Vagina (tissue), 2 donors: Measurements from ENCODE around the gene DPP10. TPM values are rescaled to one million over a fixed set of nuclear protein-coding genes. Genes with fewer than 3 reads are reported as not detected.

Source experiments
- DNase-seq, 2 donors: peaks; one replicate each; pipeline ENCODE4 v3.0.0-alpha.2; 2017; ENCODE audit errors: extremely low spot score in 2 of 2
- H3K27ac ChIP-seq: fragments of 200-600 bp; sonication (generic); one replicate; pipeline ENCODE4 v1.5.1; 2019
- H3K27me3 ChIP-seq: fragments of 200-600 bp; sonication (generic); one replicate; pipeline ENCODE4 v1.5.1; 2019
- H3K36me3 ChIP-seq, 2 donors: fragments of 200-600 bp; sonication (generic); one replicate each; pipeline ENCODE4 v1.5.1; 2017 to 2019
- H3K4me1 ChIP-seq: fragments of 200-600 bp; sonication (generic); one replicate; pipeline ENCODE4 v1.5.1; 2019
- H3K4me3 ChIP-seq, 2 donors: fragments of 200-600 bp; sonication (generic); 1 replicate in 1 of 2; 2 replicates in 1 of 2; pipeline ENCODE4 v1.5.1; 2016 to 2019
- H3K9me3 ChIP-seq: fragments of 200-600 bp; sonication (generic); one replicate; pipeline ENCODE4 v1.5.1; 2019
- POLR2A ChIP-seq, 2 donors: fragments of 450-650 bp; IDR thresholded peaks; one replicate each; pipeline ENCODE4 v1.6.1; 2017; ENCODE audit warnings: antibody characterized with exemption in 2 of 2, mild to moderate bottlenecking in 2 of 2, moderate library complexity in 2 of 2
- POLR2AphosphoS5 ChIP-seq, 2 donors: sonication (generic); formaldehyde crosslinking; IDR thresholded peaks; one replicate each; pipeline ENCODE4 v1.9.0; 2017; ENCODE audit warnings: antibody characterized with exemption in 2 of 2, mild to moderate bottlenecking in 2 of 2, low read depth in 1 of 2; ENCODE audit not compliant: insufficient read depth in 1 of 2
- intact Hi-C: fragments of 100-400 bp; cut with DNase I; formaldehyde crosslinking; loops from one replicate; pipeline ENCODE4 v1.15.1; 2023
- total RNA-seq: library from RNA; depleted of rRNA; stranded (reverse); fragments of >200 nt; gene quantifications from one replicate; pipeline ENCODE4 v1.2.3, GENCODE V29; 2016
- TF ChIP-seq, protein P1 (sequence below), 3 experiments: fragments of 450-650 bp in 2 of 3; fragments of 200-600 bp in 1 of 3; sonication (generic) in 1 of 3; IDR thresholded peaks; one replicate each; pipeline ENCODE4 v1.5.1; 2017 to 2019; ENCODE audit warnings: antibody characterized with exemption in 3 of 3, mild to moderate bottlenecking in 2 of 3, moderate library complexity in 2 of 3

Gene DPP10
- total RNA-seq, 1 donor from 2014 or later, result not detected

DNA sequence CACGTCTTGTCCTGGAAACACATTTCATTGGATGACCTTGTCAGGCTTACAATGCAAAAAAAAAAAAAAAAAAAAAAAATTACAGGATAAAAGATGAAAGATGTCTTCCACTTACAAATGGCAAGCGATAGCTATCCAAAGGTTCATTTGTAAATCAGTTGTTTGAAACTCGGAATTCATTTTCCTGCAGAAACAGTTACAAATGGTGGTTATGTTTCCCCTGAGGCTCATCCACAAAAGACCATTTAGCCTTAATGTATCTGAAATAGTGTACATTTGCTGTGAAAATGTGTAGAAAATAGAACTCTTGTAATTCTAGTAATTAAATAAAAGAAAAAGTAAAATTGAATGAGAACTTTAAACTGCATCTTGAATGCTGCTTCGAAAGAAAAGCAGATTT lies 25.9 kb downstream of the DPP10 start:
- no peak for DNase-seq
- TF ChIP-seq POLR2AphosphoS5 (IDR thresholded peaks at IDR 0.05; ENCODE audit: insufficient read depth in 1 of 2, low read depth in 1 of 2) (no peak), POLR2A (IDR thresholded peaks at IDR 0.05) (no peak)
- TF ChIP-seq, protein P1, sequence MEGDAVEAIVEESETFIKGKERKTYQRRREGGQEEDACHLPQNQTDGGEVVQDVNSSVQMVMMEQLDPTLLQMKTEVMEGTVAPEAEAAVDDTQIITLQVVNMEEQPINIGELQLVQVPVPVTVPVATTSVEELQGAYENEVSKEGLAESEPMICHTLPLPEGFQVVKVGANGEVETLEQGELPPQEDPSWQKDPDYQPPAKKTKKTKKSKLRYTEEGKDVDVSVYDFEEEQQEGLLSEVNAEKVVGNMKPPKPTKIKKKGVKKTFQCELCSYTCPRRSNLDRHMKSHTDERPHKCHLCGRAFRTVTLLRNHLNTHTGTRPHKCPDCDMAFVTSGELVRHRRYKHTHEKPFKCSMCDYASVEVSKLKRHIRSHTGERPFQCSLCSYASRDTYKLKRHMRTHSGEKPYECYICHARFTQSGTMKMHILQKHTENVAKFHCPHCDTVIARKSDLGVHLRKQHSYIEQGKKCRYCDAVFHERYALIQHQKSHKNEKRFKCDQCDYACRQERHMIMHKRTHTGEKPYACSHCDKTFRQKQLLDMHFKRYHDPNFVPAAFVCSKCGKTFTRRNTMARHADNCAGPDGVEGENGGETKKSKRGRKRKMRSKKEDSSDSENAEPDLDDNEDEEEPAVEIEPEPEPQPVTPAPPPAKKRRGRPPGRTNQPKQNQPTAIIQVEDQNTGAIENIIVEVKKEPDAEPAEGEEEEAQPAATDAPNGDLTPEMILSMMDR (IDR thresholded peaks at IDR 0.05), result no peak
- Histone ChIP-seq H3K4me3 (no peak overlapping the region), H3K36me3 (no peaks in the 10 kb centered on the region), H3K27ac (no peak overlapping the region), H3K4me1 (no peaks in the 10 kb centered on the region), H3K9me3 (no peaks in the 10 kb centered on the region), H3K27me3 (no peaks in the 10 kb centered on the region)
- intact Hi-C loops, result no loop called here

DNA sequence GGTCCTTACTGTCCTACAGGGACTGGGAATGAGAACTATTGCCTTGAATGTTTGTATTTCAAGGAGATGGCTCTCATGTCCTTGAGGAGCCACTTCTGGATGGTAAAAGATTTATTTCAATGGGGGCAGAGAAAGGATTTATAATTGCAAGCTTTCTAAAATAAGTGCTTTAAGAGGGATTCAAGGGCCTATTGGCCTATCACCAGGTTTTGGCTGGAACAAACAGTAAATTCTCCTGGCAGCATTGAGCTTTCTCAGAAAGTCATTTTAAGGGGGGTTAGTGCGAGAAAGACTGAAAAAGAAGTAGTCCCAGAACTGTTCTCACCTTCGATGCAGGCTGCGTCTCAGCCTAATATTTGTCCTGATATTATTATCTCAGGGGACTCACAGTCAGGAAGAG lies 29.8 kb downstream of the DPP10 start:
- H3K27ac ChIP-seq, result no peak overlapping the region
- no peaks in the 10 kb centered on the region for H3K9me3 ChIP-seq
- H3K4me1 ChIP-seq, result no peaks in the 10 kb centered on the region
- no peak overlapping the region for H3K4me3 ChIP-seq
- intact Hi-C loops, result no loop called here
- TF ChIP-seq POLR2A (IDR thresholded peaks at IDR 0.05) (no peak), POLR2AphosphoS5 (IDR thresholded peaks at IDR 0.05; ENCODE audit: insufficient read depth in 1 of 2, low read depth in 1 of 2) (no peak)
- TF ChIP-seq, protein P1 (IDR thresholded peaks at IDR 0.05), result no peak
- H3K27me3 ChIP-seq, result no peaks in the 10 kb centered on the region
- DNase-seq, result no peak
- no peaks in the 10 kb centered on the region for H3K36me3 ChIP-seq

DNA sequence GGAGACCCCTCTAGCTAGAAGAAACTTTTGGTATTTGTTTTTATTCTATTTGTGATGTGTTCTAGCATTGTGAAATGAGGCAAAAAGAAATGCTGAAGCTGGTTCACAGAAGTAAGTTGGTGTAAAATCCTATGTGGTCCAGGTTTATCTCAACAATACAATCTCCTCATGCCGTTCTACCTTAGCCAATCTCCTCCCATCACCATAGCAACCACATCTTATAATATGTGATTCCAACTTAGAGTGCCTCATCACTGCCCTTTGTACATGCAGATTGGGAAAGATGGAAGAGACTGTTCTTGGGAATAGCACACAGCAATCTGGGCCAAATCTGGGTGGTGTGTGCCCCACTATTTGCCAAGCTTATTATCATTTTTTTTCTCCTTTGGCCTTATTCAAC lies 30.3 kb downstream of the DPP10 start:
- H3K27ac ChIP-seq, result no peak overlapping the region
- H3K27me3 ChIP-seq, result no peaks in the 10 kb centered on the region
- no peaks in the 10 kb centered on the region for H3K36me3 ChIP-seq
- DNase-seq, result no peak
- no peaks in the 10 kb centered on the region for H3K9me3 ChIP-seq
- no peak overlapping the region for H3K4me3 ChIP-seq
- TF ChIP-seq POLR2AphosphoS5 (IDR thresholded peaks at IDR 0.05; ENCODE audit: insufficient read depth in 1 of 2, low read depth in 1 of 2) (no peak), POLR2A (IDR thresholded peaks at IDR 0.05) (no peak)
- no peaks in the 10 kb centered on the region for H3K4me1 ChIP-seq
- intact Hi-C loops, result no loop called here

DNA sequence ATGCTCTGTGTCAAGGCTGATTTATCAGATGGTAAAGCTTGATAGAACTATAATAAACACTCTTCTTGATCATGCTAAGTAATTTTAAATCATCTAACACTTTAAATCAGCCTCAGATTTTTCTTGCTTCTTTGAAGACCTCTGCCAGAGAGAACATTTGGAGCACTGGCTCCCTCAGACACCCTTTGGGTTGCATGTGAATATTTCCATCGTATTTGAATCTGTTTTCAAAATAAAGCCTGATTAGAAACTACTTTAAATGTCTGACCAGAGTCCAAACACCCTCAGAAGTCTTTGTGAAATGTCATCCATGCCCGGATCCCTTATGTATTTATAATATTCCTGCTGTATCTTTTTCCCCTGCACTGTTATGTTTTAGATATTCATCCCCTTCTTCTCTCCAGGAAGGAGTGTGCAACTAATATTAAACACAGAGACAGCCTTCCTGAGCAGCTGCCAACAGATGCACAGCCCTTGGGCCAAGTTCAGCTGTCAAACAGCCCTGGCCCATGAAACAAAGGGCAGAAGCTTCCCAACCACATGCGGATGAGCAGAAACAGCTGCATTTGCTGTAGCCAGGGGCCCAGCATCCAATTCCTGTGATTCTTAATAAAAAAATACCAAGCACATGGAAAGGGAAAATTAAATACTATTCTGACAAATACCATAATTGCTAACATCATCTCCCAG lies 46.5 kb downstream of the DPP10 start:
- H3K36me3 ChIP-seq, result no peaks in the 10 kb centered on the region
- DNase-seq, result no peak
- no peaks in the 10 kb centered on the region for H3K27me3 ChIP-seq
- H3K27ac ChIP-seq, result no peak overlapping the region
- no peaks in the 10 kb centered on the region for H3K9me3 ChIP-seq
- intact Hi-C loops, result no loop called here
- H3K4me3 ChIP-seq, result no peak overlapping the region
- peaks cover 5% of the 10 kb centered on the region for H3K4me1 ChIP-seq
- TF ChIP-seq POLR2AphosphoS5 (IDR thresholded peaks at IDR 0.05; ENCODE audit: insufficient read depth in 1 of 2, low read depth in 1 of 2) (no peak), POLR2A (IDR thresholded peaks at IDR 0.05) (no peak)
- TF ChIP-seq, protein P1 (IDR thresholded peaks at IDR 0.05), result no peak

DNA sequence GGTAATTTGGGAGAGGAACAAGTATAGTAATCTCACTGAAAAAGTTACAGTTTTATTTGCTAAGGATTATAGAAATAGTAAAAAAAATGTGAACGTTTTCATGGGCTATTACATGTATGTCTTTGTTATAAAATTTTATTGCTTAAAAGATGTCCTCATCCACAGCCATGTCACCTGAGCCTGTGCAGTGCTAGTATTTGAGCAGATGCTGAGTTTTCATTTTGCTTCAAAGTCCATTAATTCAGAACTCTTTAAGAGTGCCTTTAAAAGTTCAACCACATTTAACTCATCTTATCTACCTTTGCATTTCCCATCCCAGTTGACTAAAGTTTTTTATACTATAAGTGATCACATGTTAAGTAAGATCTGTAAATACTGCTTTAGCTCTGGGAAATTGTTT lies 52.6 kb downstream of the DPP10 start:
- Histone ChIP-seq H3K36me3 (no peaks in the 10 kb centered on the region), H3K4me1 (no peaks in the 10 kb centered on the region), H3K4me3 (no peak overlapping the region), H3K27ac (no peak overlapping the region), H3K27me3 (no peaks in the 10 kb centered on the region), H3K9me3 (no peaks in the 10 kb centered on the region)
- DNase-seq, result no peak
- no peak for TF ChIP-seq POLR2A (IDR thresholded peaks at IDR 0.05)
- TF ChIP-seq, protein P1 (IDR thresholded peaks at IDR 0.05), result no peak
- TF ChIP-seq POLR2AphosphoS5 (IDR thresholded peaks at IDR 0.05; ENCODE audit: insufficient read depth in 1 of 2, low read depth in 1 of 2), result no peak
- intact Hi-C loops, result no loop called here
